Ishikawa (cell line): ENCODE data around the gene CDK5.

Experiments
- CEBPB ChIP-seq: IDR thresholded peaks from 2 replicates; pipeline ENCODE4 v1.6.1; 2012
- CREB1 ChIP-seq: IDR thresholded peaks from 2 replicates; pipeline ENCODE4 v1.6.1; 2012; ENCODE audit warnings: low read depth
- EGR1 ChIP-seq: IDR thresholded peaks from 2 replicates; pipeline ENCODE4 v1.6.1; 2012
- EP300 ChIP-seq: IDR thresholded peaks from 2 replicates; pipeline ENCODE4 v1.6.1; 2012; ENCODE audit warnings: borderline replicate concordance
- FOXM1 ChIP-seq: IDR thresholded peaks from 2 replicates; pipeline ENCODE4 v1.6.1; 2012; ENCODE audit warnings: low read depth, borderline replicate concordance
- NFIC ChIP-seq: IDR thresholded peaks from 2 replicates; pipeline ENCODE4 v1.6.1; 2012
- RAD21 ChIP-seq: IDR thresholded peaks from 2 replicates; pipeline ENCODE4 v1.6.1; 2012; ENCODE audit warnings: low read depth
- TAF1 ChIP-seq: IDR thresholded peaks from 2 replicates; pipeline ENCODE4 v1.6.1; 2012; ENCODE audit warnings: low read depth, mild to moderate bottlenecking
- TCF12 ChIP-seq: IDR thresholded peaks from 2 replicates; pipeline ENCODE4 v1.6.1; 2012; ENCODE audit warnings: low read depth
- TEAD4 ChIP-seq: IDR thresholded peaks from 2 replicates; pipeline ENCODE4 v1.6.1; 2012
- YY1 ChIP-seq: IDR thresholded peaks from 2 replicates; pipeline ENCODE4 v1.6.1; 2012; ENCODE audit warnings: low read depth
- ZBTB7A ChIP-seq: IDR thresholded peaks from 2 replicates; pipeline ENCODE4 v1.6.1; 2012; ENCODE audit warnings: low read depth
- TF ChIP-seq, protein P1 (sequence below): IDR thresholded peaks from 2 replicates; pipeline ENCODE4 v1.6.1; 2012; ENCODE audit warnings: low read depth, mild to moderate bottlenecking
- TF ChIP-seq, protein P2 (sequence below): IDR thresholded peaks from 2 replicates; pipeline ENCODE4 v1.6.1; 2012
- TF ChIP-seq, protein P3 (sequence below): IDR thresholded peaks from 2 replicates; pipeline ENCODE4 v1.6.1; 2012

CDK5 gene

DNA sequence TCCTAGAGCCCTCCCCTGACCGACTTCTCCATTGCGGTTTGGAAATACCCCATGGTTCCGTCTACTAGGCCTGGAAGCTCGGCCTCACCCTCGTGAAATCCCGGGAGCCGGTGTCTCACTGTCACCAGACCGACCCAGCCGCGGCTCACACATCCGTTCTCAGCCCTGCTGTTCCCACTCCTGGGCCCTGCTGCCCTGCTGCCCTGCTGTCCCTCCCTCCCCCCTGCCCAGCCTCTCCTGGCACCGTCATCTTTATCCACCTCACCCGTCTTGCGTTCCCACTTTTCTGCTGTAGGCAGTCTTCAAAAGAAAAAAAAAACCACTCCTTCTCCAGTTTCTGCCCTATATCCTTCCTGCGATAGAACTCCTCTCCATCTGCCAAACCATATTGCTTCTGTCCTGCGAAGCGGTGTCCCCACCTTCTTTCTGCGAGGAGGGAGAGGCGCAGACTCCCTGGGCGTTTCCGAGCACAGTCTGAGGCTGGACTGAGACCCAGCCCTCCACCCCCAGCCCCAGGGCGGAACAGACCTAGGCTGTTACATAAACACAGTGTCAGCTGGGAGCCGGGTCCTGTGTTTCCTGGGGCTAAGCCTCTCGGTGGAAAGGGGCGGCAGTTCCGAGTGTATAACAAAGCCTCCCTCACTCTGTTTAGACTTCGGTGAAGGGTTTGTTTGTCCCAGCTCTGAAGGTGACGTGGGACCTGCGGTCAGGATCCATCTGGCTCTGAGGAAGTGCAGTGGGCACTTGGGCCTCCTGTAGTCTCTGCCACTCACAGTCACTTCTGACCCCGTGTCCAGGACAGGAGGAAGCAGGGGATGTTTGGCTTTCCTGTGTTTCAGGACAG lies 31.4 kb upstream of the CDK5 start:
- no peak for TF ChIP-seq EGR1
- no peak for TF ChIP-seq TEAD4
- no peak for TF ChIP-seq FOXM1
- TF ChIP-seq, protein P1, sequence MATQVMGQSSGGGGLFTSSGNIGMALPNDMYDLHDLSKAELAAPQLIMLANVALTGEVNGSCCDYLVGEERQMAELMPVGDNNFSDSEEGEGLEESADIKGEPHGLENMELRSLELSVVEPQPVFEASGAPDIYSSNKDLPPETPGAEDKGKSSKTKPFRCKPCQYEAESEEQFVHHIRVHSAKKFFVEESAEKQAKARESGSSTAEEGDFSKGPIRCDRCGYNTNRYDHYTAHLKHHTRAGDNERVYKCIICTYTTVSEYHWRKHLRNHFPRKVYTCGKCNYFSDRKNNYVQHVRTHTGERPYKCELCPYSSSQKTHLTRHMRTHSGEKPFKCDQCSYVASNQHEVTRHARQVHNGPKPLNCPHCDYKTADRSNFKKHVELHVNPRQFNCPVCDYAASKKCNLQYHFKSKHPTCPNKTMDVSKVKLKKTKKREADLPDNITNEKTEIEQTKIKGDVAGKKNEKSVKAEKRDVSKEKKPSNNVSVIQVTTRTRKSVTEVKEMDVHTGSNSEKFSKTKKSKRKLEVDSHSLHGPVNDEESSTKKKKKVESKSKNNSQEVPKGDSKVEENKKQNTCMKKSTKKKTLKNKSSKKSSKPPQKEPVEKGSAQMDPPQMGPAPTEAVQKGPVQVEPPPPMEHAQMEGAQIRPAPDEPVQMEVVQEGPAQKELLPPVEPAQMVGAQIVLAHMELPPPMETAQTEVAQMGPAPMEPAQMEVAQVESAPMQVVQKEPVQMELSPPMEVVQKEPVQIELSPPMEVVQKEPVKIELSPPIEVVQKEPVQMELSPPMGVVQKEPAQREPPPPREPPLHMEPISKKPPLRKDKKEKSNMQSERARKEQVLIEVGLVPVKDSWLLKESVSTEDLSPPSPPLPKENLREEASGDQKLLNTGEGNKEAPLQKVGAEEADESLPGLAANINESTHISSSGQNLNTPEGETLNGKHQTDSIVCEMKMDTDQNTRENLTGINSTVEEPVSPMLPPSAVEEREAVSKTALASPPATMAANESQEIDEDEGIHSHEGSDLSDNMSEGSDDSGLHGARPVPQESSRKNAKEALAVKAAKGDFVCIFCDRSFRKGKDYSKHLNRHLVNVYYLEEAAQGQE = no peak
- no peak for TF ChIP-seq CREB1
- TF ChIP-seq, protein P2, sequence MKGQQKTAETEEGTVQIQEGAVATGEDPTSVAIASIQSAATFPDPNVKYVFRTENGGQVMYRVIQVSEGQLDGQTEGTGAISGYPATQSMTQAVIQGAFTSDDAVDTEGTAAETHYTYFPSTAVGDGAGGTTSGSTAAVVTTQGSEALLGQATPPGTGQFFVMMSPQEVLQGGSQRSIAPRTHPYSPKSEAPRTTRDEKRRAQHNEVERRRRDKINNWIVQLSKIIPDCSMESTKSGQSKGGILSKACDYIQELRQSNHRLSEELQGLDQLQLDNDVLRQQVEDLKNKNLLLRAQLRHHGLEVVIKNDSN = no peak

DNA sequence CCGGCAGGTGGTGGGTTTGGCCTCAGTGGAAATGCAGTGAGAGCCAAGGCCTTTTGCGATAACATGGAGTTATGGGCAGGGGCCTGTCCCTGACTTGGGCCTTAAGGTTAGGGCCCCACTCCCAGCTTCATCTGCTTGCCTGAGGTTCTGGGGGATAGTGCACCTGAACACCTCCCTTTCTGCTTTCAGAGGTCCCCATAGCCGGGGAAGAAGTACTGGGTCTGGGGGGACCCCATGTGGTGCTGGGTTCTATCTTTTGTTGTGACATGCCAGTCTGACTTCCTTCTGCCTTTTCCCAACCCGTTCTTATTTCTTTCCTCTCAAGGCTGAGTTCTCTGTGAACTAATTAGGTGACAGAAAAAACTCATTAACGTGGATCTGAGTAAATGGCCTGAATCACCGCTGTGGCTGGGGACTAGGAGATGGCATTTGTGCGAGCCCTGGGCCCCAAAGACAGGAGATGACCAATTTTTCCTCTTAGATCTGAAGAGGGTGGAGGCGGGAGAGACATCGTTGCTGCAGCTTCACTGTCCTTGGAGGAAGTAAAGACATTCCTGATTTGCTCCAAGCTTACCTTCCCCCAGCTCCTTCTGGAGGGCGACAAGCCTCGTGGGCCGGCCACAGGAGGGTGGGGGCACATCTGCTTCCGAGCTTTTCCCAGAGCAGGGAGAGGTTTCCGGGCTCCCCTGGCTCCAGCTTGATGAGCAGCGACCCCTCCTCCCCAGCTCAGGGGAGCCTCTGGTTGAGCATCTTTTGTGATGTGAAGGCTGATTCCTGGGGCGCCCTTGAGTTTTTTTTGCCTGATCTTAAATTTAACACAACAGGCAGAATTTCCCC lies 30.5 kb upstream of the CDK5 start:
- TF ChIP-seq ZBTB7A = no peak
- TF ChIP-seq YY1 = no peak
- no peak for TF ChIP-seq CEBPB
- TF ChIP-seq, protein P3, sequence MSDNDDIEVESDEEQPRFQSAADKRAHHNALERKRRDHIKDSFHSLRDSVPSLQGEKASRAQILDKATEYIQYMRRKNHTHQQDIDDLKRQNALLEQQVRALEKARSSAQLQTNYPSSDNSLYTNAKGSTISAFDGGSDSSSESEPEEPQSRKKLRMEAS = no peak
- no peak for TF ChIP-seq TCF12
- no peak for TF ChIP-seq EGR1
- TF ChIP-seq, protein P1 = no peak
- no peak for TF ChIP-seq EP300
- no peak for TF ChIP-seq NFIC
- TF ChIP-seq RAD21 = no peak
- no peak for TF ChIP-seq TAF1
- no peak for TF ChIP-seq TEAD4
- TF ChIP-seq FOXM1 = no peak
- TF ChIP-seq, protein P2 = no peak
- no peak for TF ChIP-seq CREB1

- TF ChIP-seq RAD21 (no peak), TEAD4 (no peak), TAF1 (peak; percentile 17; the same call in 1 of the 2 replicates), ZBTB7A (peak; percentile 64)
These were observed 29.7 kb upstream of the CDK5 start for GRCh38 chr7:151087245-151088018.

- TF ChIP-seq TEAD4 = no peak
- TF ChIP-seq, protein P3 = peak; percentile 72; the same call in 1 of the 2 replicates
- no peak for TF ChIP-seq YY1
- TF ChIP-seq TAF1 = no peak
- TF ChIP-seq, protein P2 = no peak
These were observed 29.1 kb upstream of the CDK5 start for GRCh38 chr7:151086802-151087244.
